IPS-NIHi7 (cell line): Measurements from ENCODE around the gene MELTF.

Experiments
- DNase-seq: peaks from one replicate; pipeline ENCODE4 v3.0.0; 2012; ENCODE audit warnings: mixed read lengths; ENCODE audit errors: extremely low spot score

Gene MELTF

DNA sequence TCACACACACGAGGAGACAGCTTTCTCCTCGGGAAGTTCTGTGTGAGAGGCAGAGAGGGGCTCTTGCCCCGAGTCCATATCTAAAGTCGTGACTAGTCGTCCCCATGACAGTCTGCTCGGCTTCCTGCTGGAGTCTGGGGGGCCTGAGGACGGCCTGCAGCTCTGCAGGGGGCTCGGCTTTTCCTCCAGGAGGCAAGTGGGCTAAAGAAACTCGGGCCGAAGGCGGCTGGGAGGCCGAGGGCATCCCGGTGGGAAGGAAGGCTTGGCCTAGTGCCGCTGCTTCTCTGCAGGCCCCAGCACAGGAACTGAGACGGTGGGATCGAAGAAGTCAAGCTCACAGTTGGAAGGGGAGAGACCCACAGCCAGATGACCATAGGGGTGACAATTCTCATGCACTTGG is 35.6 kb downstream of the MELTF start:
- DNase-seq: no peak

DNA sequence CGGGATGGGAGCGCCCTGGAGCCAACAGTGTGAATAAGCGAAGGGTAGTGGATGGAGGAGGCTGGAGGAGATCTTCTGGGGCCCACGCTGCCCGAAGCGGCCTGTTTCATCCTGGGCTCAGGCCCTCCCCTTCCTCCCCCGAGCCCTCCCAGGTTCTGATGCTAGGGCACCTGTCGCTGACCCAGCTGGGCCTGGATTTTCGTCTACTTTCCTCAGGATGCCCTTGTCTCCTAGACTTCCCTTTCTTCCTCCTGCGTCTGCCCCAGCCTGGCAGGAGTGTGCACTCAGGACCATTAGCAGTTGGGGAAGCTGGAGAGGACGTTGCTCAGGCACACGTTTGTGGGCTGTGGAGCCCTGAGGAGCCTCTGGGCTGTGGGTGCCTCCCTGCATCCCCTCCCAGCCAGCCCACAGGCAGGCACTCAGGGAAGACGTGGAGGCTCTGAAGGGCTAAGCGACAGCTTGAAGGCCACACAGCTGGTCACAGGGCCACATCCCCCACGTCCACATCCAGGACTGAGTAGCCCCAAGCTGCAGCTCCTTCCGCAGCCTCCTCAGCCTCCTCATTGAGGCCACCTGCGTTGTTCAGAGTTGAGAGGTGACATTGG is 37.1 kb downstream of the MELTF start:
- DNase-seq: no peak

DNA sequence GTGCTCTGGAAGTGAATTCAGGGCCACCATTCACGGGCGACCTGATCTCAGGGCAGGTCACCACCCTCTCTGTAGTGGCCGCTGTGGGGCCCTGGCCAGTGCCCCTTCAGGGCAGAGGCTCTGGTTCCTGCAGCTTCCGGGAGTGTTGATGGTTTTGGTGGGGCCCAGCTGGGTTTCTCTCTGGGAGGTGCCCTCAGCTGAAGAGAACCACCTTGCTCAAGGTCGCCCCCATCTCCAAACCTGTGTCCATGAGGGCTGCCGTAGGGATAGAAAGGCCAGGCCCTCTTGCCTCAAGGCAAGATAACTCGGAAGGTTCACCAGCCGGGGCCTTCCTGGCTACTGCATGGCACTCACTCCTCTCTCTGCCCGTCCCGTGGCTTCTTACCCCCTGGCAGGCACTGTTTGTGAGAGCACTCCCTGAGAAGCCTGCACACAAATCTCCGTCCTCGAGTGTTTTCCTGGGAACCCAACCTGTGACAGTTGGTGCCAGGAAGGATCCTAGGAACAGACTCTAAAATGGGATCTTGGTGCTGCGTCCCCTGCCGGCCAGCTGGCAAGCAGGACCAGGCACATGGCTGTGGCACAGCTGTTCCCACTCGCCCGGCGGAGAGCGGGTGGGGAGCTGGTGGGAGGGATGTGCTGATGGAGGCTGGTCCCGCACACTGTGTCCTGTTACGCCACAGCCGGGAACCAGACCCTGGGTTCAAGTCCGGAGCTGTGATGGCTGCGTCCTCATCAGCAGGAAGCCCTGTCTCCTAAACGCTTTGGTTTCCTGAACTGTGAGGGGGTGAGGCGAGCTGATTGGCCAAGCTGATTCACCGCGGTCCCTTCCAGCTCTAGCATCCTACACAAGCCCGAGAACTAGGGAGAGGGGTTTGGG is 37.8 kb downstream of the MELTF start:
- no peak for DNase-seq

DNA sequence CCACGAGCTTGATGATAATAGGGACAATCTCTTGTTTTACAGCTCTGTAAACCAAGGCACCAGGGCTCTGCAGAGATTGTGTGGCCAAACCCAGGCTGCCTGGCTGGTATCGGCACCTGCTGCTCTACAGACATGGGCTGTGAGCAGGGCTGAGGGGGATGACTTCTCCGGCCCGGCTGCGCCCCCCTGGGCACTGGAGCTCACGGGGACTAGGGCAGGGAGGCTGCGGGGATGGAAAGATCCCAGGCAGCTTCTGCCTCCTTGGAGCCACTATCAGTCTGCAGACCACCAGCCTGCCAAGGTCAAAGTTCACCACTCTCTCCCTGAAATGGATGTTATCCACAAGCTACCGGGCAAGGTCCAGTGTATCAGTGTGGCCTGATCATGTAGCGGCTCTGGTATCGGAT is 39.0 kb downstream of the MELTF start:
- no peak for DNase-seq

DNA sequence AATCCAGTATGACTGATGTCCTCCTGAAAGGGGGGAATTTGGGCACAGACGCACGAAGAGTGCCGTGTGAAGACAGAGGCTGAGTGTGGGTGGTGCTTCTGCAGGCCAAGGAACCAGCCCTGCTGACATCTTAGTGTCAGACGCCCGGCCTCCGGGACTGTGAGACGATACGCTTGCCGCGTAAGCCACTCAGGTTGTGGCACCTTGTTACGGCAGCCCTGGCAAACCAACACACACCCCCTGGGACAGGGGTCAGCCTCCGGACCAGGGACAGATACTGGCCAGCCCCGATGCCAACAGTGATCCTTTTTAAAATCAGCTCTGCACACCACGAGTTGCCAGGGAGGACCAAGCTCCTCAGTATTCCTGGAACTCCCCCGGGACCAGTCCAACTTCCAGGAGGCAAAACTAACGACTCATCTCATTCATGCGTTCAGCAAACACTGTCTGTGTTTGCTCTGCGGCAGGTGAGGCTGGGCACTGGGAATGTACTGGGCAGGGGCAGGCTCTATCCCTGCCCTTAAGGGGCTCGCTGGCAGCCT is 39.8 kb downstream of the MELTF start:
- no peak for DNase-seq

DNA sequence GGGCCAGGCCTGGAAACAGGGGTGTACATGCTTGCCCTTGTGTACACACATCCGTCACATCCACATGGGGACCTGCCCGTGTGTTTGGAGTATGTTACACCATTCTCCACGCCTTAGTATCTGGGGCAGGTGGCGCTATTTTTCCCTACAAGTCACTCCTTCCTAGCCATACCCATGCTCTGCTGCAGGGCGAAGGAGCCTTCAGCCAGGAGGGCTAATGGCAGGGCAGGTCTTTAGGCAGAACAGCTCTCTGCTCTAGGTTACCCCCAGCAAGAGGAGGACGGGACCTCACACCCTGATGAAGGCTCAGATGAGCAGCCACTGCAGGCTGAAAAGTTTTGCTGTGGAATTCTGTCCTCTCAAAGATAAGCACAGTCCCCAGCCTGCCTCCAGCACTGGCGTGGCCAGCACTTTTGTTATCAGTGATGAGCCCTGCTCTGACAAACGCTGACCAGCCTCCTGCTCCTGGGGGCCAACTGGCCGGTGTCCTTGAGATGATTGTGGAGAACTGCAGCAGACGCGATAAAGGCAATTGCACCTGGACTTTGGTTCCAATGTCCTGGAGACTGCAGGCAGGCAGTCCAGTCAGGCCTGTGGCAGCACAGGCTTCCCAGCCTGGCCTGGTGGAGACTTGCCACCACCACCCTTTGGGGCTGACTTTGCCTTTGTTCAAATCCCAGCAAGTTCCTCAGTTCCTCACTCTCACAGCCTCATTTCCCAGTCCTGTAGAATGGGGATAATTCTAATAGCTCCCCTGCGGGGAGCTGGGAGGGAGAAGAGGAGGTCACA is 41.2 kb downstream of the MELTF start:
- DNase-seq: peak; percentile 67

DNA sequence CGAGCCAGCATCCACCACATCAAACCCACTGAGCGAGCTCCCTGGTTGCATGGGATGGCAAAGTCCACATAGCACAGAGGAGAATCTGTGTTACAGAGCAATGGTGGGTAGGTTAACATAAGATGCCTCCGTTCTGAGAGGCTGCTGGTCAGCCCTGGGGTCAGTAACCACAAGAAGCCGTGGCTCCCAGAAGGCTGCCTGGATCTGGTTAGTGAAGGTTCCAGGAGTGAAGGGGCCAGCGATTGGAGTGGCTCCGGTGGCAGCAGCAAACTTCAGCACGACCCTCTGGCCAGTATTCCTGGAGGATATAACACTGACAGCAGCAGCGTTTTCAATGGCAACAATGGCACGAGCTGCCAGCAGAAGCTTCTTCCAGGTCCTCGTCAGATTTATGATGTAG is 42.6 kb downstream of the MELTF start:
- no peak for DNase-seq

DNA sequence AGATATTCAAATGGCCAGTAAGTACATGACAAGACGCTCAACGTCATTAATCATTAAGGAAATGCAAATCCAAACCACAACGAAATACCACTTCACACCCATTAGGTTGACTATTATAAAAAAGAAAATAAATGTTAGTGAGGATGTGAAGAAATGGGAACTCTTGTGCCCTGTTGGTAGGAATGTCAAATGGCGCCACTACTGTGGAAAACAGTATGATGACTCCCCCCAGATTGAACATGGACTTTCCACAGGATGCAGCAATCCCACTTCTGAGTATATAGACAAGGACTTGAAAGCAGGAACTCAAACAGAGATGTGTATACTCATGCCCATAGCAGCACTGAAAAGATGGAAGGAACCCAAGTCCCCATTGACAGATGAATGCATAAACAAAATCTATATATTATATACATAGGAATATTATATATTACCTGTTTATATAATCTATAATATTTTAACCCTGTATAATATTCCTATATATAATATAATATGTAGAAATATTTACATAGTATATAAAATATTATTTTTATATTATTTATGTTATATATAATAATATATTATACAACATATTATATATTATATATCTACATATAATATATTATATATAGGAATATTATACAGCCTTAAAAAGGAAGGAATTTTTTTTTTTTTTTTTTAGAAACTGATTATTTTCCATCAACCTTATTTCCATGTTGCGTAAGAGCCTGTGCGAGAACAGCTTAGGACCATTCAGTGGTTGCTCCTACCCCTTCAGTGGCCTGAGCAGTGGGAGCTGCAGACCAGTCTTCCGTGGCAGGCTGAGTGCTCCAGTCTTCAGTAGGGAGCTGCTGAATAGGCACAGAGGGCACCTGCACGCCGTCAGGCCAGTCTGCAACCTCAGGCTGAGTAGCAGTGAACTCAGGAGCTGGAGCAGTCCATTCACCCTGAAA is 43.4 kb downstream of the MELTF start:
- DNase-seq: no peak

DNA sequence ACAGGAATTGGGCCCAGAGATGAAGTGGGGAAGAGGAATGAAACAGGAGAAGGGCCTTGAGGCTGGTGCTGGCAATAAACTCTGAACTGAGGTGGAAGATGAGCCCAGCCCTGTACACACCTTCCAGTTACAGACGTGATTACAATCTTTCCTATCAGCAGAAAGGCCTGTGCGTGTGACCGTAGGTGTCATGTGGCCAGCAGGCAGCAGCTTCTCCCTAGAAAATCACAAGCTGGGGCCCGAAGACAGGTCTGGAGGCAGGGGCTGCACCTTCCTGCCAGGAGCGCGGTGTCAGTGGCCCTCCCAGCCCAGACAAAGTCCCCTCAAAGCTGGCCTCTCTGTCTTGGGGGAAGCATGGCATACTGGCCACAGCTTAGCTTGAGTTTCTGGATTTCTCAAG is 44.3 kb downstream of the MELTF start:
- DNase-seq: peak; percentile 5

DNA sequence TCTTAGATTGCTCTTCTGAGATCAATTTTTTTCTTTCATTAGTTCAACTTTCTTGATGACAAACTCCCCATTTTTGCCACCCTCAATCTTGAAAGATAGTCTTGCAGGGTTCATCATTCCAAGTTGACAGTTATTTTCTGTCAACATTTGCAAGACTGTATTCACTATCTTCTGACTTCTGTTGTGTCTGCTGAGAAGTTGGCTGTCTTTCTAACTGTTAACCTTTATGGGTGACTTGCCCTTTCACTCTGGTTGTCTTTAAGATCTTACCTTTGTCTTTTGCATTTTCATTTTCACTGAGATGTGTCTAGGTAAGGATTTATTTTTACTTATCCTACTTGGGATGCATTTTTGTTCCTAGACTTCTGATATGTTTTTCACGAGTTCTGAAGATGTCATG is 46.4 kb downstream of the MELTF start:
- no peak for DNase-seq

DNA sequence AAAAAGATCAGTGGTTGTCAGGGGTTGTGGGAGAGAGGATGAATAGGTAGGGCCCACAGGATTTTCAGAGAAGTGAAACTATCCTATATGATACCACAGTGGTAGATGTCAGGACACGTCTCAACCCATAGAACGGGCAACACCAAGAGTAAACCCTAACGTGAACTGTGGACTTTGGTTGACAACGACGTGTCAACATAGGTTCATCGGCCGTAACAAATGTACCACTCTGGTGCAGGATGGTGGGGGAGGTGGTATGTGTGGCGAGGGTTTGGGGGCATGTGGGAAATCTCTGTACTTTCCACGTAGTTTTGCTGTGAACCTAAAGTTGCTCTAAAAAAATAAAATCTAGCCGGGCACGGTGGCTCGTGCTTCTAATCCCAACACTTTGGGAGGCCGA is 48.0 kb downstream of the MELTF start:
- no peak for DNase-seq

DNA sequence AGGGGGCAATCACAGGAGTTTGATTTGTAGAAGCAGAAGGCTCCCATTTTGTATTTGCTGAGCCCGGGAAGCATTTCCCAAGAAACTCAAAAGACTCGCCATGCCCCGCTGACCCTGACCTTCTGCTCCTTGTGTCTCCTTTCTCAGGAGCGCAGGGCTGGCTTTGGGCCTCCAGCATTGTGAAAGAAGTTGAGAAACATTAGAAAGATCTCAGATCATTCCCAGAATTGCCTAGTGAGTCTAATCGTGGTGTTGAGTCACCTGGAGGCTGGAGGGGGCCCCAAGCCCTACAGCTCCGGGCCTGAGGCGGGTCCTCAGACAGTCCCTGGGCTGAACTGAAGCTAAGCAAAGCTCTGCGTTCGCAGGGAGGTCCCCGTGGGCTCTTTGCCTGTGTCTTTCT is 50.1 kb downstream of the MELTF start:
- DNase-seq: no peak

DNA sequence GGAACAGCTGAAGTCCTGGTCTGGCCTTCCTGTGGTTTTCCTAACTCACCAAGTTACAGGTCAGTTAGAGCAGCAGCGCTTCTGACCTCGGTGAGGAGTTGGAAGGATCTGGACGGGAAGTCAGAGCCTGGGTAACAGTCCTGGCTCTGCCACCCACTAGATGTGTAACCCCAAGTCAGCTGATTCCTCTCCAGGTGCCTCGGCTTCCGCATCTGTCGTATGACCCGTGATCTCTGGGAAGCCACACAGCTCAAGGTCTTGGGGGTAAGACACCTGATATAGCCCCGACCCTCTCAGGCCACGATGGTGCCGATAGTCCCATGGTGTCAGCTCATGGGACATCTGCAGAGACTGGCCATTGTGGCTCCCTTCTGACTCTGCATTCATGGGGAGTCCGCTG is 52.7 kb downstream of the MELTF start:
- DNase-seq: no peak

DNA sequence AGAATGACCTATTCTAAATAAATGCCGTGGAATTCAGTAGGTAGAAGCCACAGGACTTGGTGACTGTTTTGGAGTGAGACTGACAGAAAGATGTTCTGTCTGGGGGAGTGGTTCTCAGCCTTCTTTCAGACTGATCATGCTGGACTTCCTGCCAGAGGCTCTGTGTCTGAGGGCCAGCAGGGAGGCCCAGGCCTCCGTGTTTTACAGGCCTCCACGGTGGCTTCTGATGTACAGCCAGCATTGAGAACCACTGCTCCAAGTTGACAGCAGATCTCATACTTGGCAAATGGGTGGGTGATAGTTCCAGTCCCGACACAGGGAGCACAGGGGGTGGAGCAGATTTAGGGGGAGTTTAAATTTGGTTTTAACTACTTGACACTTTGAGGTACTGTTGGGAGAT is 54.3 kb downstream of the MELTF start:
- no peak for DNase-seq

DNA sequence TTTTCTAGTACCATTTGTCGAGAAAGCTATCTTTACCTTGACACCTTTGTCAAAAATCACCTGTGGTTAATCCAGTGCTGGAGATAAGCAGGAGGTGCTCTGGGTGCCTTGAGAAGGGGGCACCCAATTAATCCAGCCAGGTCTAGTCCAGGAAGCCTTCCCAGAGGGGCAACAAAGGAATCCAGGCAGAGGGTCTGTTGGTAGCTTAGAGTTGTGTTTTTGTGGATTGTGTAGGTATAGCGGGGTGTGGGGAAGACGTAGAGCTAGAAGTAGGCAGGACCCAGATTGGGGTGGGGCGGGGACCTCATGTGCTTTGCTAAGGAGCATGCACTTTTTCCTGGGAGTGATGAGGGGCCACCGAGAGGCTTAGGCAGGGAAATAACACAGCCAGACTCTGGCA is 55.0 kb downstream of the MELTF start:
- no peak for DNase-seq

DNA sequence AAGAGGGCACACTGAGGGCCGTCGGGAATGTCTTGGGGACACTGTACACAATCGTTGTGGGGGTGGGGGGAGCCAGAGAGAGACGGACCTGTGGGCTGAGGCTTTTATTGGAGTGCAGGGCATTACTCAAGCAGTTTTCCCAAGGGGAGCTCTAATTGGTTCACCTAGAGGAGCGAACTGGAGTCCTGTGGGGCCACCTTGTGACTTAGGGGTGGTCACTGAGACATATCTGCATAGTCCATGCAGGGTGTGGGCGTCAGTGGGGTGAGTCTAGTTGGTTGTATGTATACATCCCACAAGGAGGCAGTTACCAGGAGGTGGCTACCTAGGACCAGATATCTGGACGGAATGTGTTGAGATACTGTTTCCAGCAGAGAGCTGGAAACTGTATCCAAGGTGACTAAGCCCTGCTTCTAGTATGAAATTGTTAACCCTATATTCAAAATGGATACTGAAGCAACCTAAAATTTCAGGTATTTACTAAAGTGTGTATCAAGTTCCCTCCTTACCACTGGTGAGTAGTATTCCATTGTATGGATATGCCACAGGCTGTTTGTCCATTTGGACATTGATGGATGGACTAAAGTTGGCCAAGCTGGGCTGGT is 58.4 kb downstream of the MELTF start:
- DNase-seq: no peak

DNA sequence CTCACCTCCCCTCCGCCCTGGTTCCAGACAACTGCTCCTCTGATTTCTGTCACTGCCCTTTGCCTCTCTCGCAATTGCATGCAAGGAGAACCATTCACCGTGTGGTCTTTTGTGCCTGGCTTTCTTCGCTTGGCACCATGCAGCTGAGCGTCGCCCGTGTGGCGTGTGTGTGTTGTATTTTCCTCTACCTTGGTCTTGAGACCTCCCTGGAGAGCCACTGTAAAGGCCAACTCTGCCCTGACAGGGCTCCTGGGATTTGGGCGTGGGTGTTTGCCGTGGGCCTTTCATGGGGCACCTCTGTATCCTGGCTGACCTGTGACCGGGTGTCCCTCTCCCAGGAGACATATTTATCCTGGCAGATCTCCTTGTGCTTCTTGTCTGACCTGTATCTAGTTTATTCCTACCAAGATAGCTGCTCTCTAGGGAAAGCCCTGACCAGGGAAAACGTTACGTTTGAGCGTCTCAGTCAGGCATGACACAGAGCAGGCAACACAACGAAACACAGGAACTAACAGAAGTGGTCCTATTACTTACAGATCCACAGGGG is 59.0 kb downstream of the MELTF start:
- DNase-seq: no peak

DNA sequence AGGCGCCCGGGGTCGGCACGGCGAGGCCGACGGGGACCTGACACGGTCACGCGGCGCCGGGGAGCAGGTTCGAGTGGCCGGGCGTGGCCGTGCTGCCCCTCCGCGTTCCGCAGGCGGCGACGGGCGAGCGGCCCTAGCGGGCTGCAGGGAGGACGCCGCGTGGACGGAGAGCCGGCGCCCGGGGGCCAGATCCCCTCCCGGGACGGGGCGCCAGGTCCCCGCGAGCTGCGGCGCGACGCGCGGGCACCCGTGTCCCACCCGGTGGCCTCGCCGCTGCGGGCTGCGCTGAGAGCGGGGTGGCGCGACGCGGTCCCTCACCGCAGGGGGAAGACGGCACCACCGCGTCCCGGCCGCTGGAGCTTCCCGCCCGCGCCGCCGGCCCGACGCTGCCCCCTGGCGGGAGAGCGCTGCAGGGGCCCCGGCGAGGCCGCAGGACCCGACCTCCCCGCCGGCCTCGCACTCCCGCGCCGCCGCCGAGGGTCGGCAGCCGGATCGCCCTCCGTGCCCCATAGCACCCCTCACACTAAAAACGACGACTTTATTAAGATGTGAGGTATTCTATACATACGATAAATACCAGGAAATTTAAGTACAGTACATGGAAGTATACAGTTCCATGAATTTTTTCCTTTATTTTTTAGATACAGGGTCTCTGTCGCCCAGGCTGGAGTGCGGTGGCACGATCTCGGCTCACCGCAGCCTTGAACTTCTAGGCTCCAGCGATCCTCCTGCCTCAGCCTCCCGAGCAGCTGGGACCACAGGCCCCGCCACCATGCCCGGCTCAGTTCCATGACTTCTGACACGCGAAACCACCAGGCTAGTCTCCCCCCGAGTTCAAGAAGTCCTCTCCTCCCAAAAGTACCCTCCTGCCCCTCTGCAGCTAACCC is 59.7 kb downstream of the MELTF start:
- DNase-seq: peak; percentile 91

DNA sequence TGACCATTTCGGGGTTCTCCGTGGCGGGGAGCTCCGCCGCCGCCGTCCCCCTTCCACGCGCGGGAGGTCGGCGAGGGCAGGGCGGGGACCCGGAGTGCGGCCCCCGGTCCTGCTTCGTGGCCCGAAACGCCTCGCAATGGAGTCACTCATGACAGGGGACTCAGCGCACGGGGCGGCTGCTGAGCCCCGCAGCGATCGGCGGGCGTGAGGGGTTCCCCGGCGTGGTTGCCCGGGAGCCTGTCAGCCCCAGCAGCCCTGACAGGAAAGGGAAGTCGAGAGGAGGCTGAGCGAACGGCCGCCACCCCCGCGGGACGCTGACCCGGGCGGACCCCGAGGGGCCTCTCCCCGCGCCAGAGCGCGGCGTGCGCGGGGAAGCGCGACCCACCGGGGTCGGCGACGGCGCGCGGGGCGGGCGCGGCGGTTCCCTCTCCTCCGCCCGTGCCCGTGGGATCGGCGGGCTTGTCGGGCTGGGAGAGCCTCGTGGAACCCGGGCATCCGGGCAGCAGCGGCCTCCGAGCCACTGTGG is 60.4 kb downstream of the MELTF start:
- DNase-seq: no peak
